Suprapubic skin (tissue), 4 donors: ENCODE measurements around the gene MBP. TPM values are rescaled to one million over a fixed set of nuclear protein-coding genes. Genes with fewer than 3 reads are reported as not detected.

Experiments used
- DNase-seq, 2 donors: peaks; one replicate each; pipeline ENCODE4 v3.0.0-alpha.2; 2019; ENCODE audit warnings: low spot score in 2 of 2
- H3K27ac ChIP-seq: fragments of 200-600 bp; sonication (generic); one replicate; pipeline ENCODE4 v1.5.1; 2019
- H3K27me3 ChIP-seq: fragments of 200-600 bp; sonication (generic); one replicate; pipeline ENCODE4 v1.5.1; 2019
- H3K36me3 ChIP-seq: fragments of 200-600 bp; sonication (generic); one replicate; pipeline ENCODE4 v1.5.1; 2019
- H3K4me1 ChIP-seq: fragments of 200-600 bp; sonication (generic); one replicate; pipeline ENCODE4 v1.5.1; 2019
- H3K4me3 ChIP-seq: fragments of 200-600 bp; sonication (generic); one replicate; pipeline ENCODE4 v1.5.1; 2019; ENCODE audit warnings: mild to moderate bottlenecking
- H3K9me3 ChIP-seq: fragments of 200-600 bp; sonication (generic); one replicate; pipeline ENCODE4 v1.5.1; 2019
- CTCF ChIP-seq, 2 donors: fragments of 200-600 bp in 1 of 2; fragments of 450-650 bp in 1 of 2; sonication (generic) in 1 of 2; IDR thresholded peaks; one replicate each; pipeline ENCODE4 v1.5.1; 2016 to 2019; ENCODE audit warnings: antibody characterized with exemption in 2 of 2, mild to moderate bottlenecking in 1 of 2, moderate library complexity in 1 of 2
- EP300 ChIP-seq: sonication (generic); formaldehyde crosslinking; IDR thresholded peaks from one replicate; pipeline ENCODE4 v1.6.1; 2017; ENCODE audit warnings: antibody characterized with exemption
- POLR2A ChIP-seq, 2 donors: fragments of 450-650 bp; IDR thresholded peaks; one replicate each; pipeline ENCODE4 v1.6.1; 2017; ENCODE audit warnings: antibody characterized with exemption in 2 of 2, mild to moderate bottlenecking in 2 of 2, moderate library complexity in 2 of 2
- POLR2AphosphoS5 ChIP-seq, 3 donors: sonication (generic); formaldehyde crosslinking; IDR thresholded peaks; one replicate each; pipeline ENCODE4 v1.6.1; 2017; ENCODE audit warnings: antibody characterized with exemption in 3 of 3
- WGBS: methylation state at CpG from one replicate; pipeline ENCODE4 v1.1.5; 2018; 5-methylcytosine and 5-hydroxymethylcytosine counted together
- total RNA-seq, 4 donors: library from RNA; depleted of rRNA; stranded (reverse); fragments of >200 nt; gene quantifications; one replicate each; pipeline ENCODE4 v1.1.0, GENCODE V29; 2016

The MBP gene
- total RNA-seq, 4 donors from 2014 or later: 37.0 to 100 (median 69.3) TPM

- Histone ChIP-seq H3K4me3 (no peak overlapping the region), H3K4me1 (peaks cover 32% of the 10 kb centered on the region), H3K9me3 (no peaks in the 10 kb centered on the region), H3K27ac (no peak overlapping the region), H3K36me3 (no peaks in the 10 kb centered on the region), H3K27me3 (no peaks in the 10 kb centered on the region)
- TF ChIP-seq POLR2AphosphoS5 (IDR thresholded peaks at IDR 0.05) (no peak), EP300 (no peak), POLR2A (IDR thresholded peaks at IDR 0.05) (no peak), CTCF (IDR thresholded peaks at IDR 0.05) (no peak)
- DNase-seq: no peak
- 87% methylated on average over 8 of the region's 8 CpGs for WGBS
Observed at GRCh38 chr18:77141401-77142118, 9.0 kb upstream of the MBP start.

GRCh38 chr18:77140439-77141109 is 8.0 kb upstream of the MBP start:
- 52% methylated on average over 7 of the region's 7 CpGs for WGBS
- TF ChIP-seq CTCF (IDR thresholded peaks at IDR 0.05) (no peak), POLR2AphosphoS5 (IDR thresholded peaks at IDR 0.05) (no peak), POLR2A (IDR thresholded peaks at IDR 0.05) (no peak), EP300 (no peak)
- Histone ChIP-seq H3K36me3 (no peaks in the 10 kb centered on the region), H3K4me3 (no peak overlapping the region), H3K9me3 (no peaks in the 10 kb centered on the region), H3K27me3 (no peaks in the 10 kb centered on the region), H3K27ac (no peak overlapping the region), H3K4me1 (peaks cover 22% of the 10 kb centered on the region)
- peak in 1 of 2 donors; percentile 85 for DNase-seq

- WGBS: 75% methylated on average over 5 of the region's 5 CpGs
- no peak overlapping the region for H3K27ac ChIP-seq
- H3K27me3 ChIP-seq: no peaks in the 10 kb centered on the region
Observed at GRCh38 chr18:77140030-77140429, 7.4 kb upstream of the MBP start.

DNA sequence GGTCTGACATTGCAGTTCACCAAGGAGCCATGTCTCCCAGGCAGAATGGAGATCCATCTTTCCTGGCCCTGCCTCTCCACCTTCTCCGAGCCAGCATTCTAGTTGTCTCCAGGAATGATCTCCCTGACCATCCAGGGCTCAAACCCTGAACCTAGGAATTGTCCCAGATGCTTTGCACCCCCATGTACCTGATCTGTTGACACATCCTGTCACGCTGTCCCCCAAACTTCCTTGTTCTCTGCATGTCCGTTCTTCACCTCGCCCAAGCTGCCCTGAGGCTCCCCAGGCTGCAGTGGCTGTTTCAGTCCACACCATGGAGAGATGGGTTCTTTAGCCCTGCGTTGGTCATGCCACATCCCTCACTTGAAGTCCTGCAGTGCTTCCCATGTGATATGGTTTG is 7.0 kb upstream of the MBP start:
- Histone ChIP-seq H3K4me1 (peaks cover 20% of the 10 kb centered on the region), H3K4me3 (no peak overlapping the region)

More at GRCh38 chr18:77140030-77140429, 7.4 kb upstream of the MBP start:
- Histone ChIP-seq H3K9me3 (no peaks in the 10 kb centered on the region), H3K4me1 (peaks cover 20% of the 10 kb centered on the region), H3K4me3 (no peak overlapping the region), H3K36me3 (no peaks in the 10 kb centered on the region)
- DNase-seq: no peak
- TF ChIP-seq POLR2AphosphoS5 (IDR thresholded peaks at IDR 0.05): no peak
- TF ChIP-seq POLR2A (IDR thresholded peaks at IDR 0.05): no peak
- TF ChIP-seq EP300: no peak
- no peak for TF ChIP-seq CTCF (IDR thresholded peaks at IDR 0.05)

More for the DNA sequence above, 7.0 kb upstream of the MBP start:
- H3K9me3 ChIP-seq: no peaks in the 10 kb centered on the region
- 86% methylated on average over 5 of the region's 5 CpGs for WGBS
- H3K36me3 ChIP-seq: no peaks in the 10 kb centered on the region
- TF ChIP-seq CTCF (IDR thresholded peaks at IDR 0.05): no peak
- TF ChIP-seq POLR2A (IDR thresholded peaks at IDR 0.05): no peak
- TF ChIP-seq POLR2AphosphoS5 (IDR thresholded peaks at IDR 0.05): no peak
- TF ChIP-seq EP300: no peak
- no peaks in the 10 kb centered on the region for H3K27me3 ChIP-seq
- no peak overlapping the region for H3K27ac ChIP-seq
- no peak for DNase-seq
